BJ (cell line): Measurements from ENCODE around the gene KLK6. TPM values are rescaled to one million over a fixed set of nuclear protein-coding genes. Genes with fewer than 3 reads are reported as not detected.
"Not testable (repeated sequence)": the region's sequence is repeated elsewhere in the genome, so short reads cannot be mapped to it uniquely, and the experiment has no call there.

Experiments used
- CTCF ChIA-PET: fragments of 350-600 bp; formaldehyde crosslinking; extraction: SDS; loops from one replicate; lab custom pipeline; 2021; ENCODE audit warnings: antibody characterized with exemption, inconsistent platforms; lab: Yijun Ruan, JAX
- POLR2A ChIA-PET: fragments of 300-600 bp; sonication (Branson Sonifier 250); formaldehyde crosslinking; extraction: SDS; loops from one replicate; lab custom pipeline; 2021; ENCODE audit warnings: antibody characterized with exemption; lab: Charles Lee
- DNase-seq: peaks from one replicate; pipeline ENCODE4 v3.0.0-alpha.2; 2011; ENCODE audit warnings: low read depth
- H3K27me3 ChIP-seq: 2 replicates; pipeline ENCODE4 v1.6.0; 2011; ENCODE audit warnings: low read length; ENCODE audit not compliant: control insufficient read depth, insufficient read depth
- H3K36me3 ChIP-seq: 2 replicates; pipeline ENCODE4 v1.5.1; 2011; ENCODE audit warnings: low read length; ENCODE audit not compliant: control insufficient read depth, insufficient read depth
- H3K4me3 ChIP-seq: 2 replicates; pipeline ENCODE4 v1.5.1; 2011; ENCODE audit warnings: low read depth, mild to moderate bottlenecking, control low read depth, low read length
- polyA plus RNA-seq: library from polyadenylated mRNA; depleted of rRNA; stranded (reverse); fragments of >200 nt; gene quantifications from 2 replicates; pipeline ENCODE4 v1.2.3, GENCODE V29; 2011
- TF ChIP-seq, protein P1 (sequence below): IDR thresholded peaks from 2 replicates; pipeline ENCODE4 v1.5.1; 2011; ENCODE audit warnings: low read depth, mild to moderate bottlenecking, control low read depth, inconsistent platforms, low read length, moderate library complexity; ENCODE audit not compliant: insufficient read depth

Gene KLK6
- polyA plus RNA-seq, 1 experiment = not detected

DNA sequence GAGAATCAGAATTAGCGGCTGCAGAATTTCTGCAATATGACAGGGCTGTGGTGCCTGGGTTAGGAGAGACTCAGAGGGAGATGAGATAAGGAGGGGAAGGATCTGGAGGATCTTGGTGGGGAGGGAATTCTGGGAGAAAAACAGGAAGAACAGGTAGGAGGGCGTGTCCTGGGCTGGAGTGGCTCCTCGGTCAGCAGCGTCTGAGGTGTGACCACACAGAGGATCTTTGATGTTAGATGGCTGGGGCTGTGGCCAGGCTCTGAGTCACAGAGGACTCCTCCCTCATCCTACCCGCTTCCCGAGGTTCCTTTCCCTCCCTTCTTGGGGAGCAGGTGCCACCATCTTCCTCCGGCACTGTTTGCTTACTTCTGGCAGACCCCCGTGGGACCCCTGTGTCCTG lies 6.4 kb upstream of the KLK6 start:
- ChIA-PET CTCF (no interaction called here), POLR2A (no interaction called here)
- no peaks in the 10 kb centered on the region for H3K27me3 ChIP-seq
- TF ChIP-seq, protein P1, sequence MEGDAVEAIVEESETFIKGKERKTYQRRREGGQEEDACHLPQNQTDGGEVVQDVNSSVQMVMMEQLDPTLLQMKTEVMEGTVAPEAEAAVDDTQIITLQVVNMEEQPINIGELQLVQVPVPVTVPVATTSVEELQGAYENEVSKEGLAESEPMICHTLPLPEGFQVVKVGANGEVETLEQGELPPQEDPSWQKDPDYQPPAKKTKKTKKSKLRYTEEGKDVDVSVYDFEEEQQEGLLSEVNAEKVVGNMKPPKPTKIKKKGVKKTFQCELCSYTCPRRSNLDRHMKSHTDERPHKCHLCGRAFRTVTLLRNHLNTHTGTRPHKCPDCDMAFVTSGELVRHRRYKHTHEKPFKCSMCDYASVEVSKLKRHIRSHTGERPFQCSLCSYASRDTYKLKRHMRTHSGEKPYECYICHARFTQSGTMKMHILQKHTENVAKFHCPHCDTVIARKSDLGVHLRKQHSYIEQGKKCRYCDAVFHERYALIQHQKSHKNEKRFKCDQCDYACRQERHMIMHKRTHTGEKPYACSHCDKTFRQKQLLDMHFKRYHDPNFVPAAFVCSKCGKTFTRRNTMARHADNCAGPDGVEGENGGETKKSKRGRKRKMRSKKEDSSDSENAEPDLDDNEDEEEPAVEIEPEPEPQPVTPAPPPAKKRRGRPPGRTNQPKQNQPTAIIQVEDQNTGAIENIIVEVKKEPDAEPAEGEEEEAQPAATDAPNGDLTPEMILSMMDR = no peak
- no peak for DNase-seq
- no peak overlapping the region for H3K4me3 ChIP-seq
- no peaks in the 10 kb centered on the region for H3K36me3 ChIP-seq

DNA sequence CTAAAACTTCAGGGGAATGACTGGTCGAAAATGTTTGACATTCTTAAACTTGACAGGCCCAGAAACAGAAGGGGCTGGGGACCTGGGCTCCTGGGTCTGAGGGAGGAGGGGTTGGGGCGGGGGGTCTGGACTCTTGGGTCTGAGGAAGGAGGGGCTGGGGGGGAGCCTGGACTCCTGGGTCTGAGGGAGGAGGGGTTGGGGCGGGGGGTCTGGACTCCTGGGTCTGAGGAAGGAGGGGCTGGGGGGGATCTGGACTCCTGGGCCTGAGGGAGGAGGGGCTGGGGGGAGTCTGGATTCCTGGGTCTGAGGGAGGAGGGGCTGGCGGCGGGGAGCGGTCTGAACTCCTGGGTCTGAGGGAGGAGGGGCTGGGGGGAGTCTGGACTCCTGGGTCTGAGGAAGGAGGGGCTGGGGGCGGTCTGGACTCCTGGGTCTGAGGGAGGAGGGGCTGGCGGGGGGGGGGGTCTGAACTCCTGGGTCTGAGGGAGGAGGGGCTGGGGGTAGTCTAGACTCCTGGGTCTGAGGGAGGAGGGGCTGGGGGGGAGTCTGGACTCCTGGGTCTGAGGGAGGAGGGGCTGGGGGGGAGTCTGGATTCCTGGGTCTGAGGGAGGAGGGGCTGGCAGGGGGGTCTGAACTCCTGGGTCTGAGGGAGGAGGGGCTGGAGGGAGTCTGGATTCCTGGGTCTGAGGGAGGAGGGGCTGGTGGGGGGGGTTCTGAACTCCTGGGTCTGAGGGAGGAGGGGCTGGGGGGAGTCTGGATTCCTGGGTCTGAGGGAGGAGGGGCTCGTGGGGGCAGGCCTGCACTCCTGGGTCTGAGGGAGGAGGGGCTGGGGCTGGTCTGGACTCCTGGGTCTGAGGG lies 5.5 kb upstream of the KLK6 start:
- CTCF ChIA-PET = no interaction called here
- POLR2A ChIA-PET = no interaction called here
- DNase-seq = no peak
- TF ChIP-seq, protein P1 = no peak
- Histone ChIP-seq H3K36me3 (no peaks in the 10 kb centered on the region), H3K4me3 (no peak overlapping the region), H3K27me3 (no peaks in the 10 kb centered on the region)

DNA sequence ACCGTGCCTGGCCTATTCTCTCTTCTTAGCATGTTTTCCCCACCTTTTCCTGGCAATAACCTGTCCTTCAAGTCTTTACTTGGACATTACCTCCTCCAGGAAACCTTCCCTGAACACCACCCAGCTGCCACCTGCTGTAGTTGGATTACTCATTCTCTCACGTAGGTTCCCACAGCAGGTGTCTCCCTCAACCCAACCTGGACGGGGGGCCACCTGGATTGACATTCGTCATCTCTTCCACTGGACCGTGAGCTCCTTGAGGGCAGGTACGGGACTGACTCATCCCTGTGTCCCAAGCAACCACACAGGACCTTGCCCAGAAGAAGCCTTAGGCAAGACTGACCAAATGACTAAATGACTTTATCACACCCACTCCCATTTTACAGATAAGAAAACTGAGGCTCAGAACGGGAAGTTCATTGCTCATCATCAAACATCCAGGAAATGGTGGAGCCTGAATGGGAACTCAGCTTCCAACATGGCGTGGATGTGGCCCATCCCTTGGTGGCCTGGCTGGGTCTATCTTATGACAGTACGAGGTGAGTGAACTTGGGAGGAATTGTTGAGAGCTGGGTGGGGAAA lies 3.5 kb upstream of the KLK6 start:
- no peak overlapping the region for H3K4me3 ChIP-seq
- ChIA-PET POLR2A (no interaction called here), CTCF (no interaction called here)
- DNase-seq = no peak
- H3K36me3 ChIP-seq = no peaks in the 10 kb centered on the region
- H3K27me3 ChIP-seq = no peaks in the 10 kb centered on the region
- TF ChIP-seq, protein P1 = no peak

DNA sequence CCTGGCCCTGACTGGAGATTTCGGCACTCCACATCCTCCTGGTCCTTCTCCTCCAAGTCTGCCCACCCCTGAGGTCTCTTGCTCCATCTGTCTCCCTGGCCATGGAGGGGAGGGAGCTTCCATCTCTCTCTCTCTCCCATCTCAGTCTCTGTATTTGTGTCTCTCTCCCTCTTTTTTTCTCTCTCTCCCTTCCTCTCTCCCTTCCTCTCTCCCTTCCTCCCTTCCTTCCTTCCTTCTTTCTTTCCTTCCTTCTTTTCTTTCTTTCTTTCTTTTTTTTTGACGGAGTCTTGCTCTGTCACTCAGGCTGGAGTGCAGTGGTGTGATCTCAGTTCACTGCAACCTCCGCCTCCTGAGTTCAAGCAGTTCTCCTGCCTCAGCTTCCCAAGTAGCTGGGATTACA lies 419 bp upstream of the KLK6 start:
- H3K27me3 ChIP-seq, CTCF ChIA-PET, H3K4me3 ChIP-seq, POLR2A ChIA-PET, DNase-seq, H3K36me3 ChIP-seq: not testable (repeated sequence)

DNA sequence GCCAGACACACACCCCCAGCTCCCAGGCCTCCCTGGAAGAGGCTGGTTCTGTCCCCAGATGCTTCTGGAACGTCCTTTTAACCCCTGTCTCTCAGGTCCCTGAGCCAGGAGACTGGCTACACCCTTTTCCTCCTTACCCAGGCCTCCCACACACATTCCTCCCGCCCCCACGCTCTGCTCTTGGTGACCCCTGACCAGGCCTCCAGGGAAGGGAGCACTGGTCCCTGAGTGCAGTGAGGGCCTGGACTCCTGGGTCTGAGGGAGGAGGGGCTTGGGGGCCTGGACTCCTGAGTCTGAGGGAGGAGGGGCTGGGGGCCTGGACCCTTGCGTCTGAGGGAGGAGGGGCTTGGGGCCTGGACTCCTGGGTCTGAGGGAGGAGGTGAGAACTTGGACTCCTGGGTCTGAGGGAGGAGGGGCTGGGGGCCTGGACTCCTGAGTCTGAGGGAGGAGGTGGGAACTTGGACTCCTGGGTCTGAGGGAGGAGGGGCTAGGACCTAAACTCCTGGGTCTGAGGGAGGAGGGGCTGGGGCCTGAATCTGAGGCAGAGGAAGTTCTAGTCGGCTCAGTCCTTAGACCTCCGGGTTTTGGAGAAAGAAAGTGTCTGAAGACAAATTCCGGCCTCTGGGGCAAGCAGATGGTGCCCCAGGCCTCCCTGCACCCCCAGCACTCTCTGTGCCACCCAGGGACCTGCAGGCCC lies 527 bp downstream of the KLK6 start:
- H3K27me3 ChIP-seq = no peaks in the 10 kb centered on the region
- ChIA-PET POLR2A (no interaction called here), CTCF (no interaction called here)
- no peak overlapping the region for H3K4me3 ChIP-seq
- no peak for DNase-seq
- H3K36me3 ChIP-seq = no peaks in the 10 kb centered on the region
- TF ChIP-seq, protein P1 = no peak
